Pancreas (tissue), 10 donors: ENCODE results near the gene CLUH. TPM values are rescaled to one million over a fixed set of nuclear protein-coding genes. Genes with fewer than 3 reads are reported as not detected.

Source experiments
- ATAC-seq, 4 donors: fragments of 200-7000 bp; cut with Tn5 transposase; one replicate each; pipeline versions ENCODE4 v1.8.0 to v1.9.1; 2020; ENCODE audit warnings: mild to moderate bottlenecking in 4 of 4, moderate library complexity in 4 of 4
- DNase-seq, 6 donors: peaks; one replicate each; pipeline ENCODE4 v3.0.0-alpha.2; 2020
- FAIRE-seq: peaks from 2 replicates; lab custom pipeline; 2012; peaks lifted over from hg19 to GRCh38; lab: Jason Lieb, UNC
- H3K27ac ChIP-seq, 4 donors: fragments of 200-600 bp; sonication (generic); 1 replicate in 3 of 4; 2 replicates in 1 of 4; pipeline versions ENCODE4 v1.5.0 to v1.8.0; 2020
- H3K27me3 ChIP-seq, 4 donors: fragments of 200-600 bp; one replicate each; pipeline ENCODE4 v1.8.0; 2021
- H3K36me3 ChIP-seq, 3 donors: fragments of 200-600 bp; sonication (generic) in 1 of 3; one replicate each; pipeline versions ENCODE4 v1.5.0 to v1.8.0; 2020 to 2021
- H3K4me1 ChIP-seq, 3 donors: fragments of 200-600 bp; one replicate each; pipeline ENCODE4 v1.8.0; 2021
- H3K4me3 ChIP-seq, 4 donors: fragments of 200-600 bp; sonication (generic) in 2 of 4; one replicate each; pipeline versions ENCODE4 v1.5.0 to v1.8.0; 2020 to 2021
- H3K9me3 ChIP-seq, 4 donors: fragments of 200-600 bp; one replicate each; pipeline ENCODE4 v1.8.0; 2021
- WGBS, 2 donors: extraction: QIAGEN DNeasy Blood & Tissue Kit; methylation state at CpG; one replicate each; pipeline ENCODE4 v1.1.7; 2013; 5-methylcytosine and 5-hydroxymethylcytosine counted together
- intact Hi-C, 3 donors: fragments of 100-400 bp; cut with DNase I; formaldehyde crosslinking; loops; one replicate each; pipeline versions ENCODE4 v1.11.1 to v1.14.2; 2022
- polyA plus RNA-seq, 2 donors: library from polyadenylated mRNA; stranded (reverse); fragments of 200-250 nt; gene quantifications; one replicate each; pipeline ENCODE4 v1.2.3, GENCODE V29; 2013
- total RNA-seq, 6 donors: library from RNA; stranded (reverse); fragmentation: NEBNext Ultra II Directional in 4 of 6; extraction: Animal tissue kit (Norgen Biotek cat#: 25700) in 4 of 6; gene quantifications; one replicate each; pipeline versions ENCODE4 v1.2.1 to v1.2.4, GENCODE V29; 2021 to 2023
- TF ChIP-seq, protein P1 (sequence below), 4 donors: fragments of 200-600 bp; sonication (generic) in 3 of 4; IDR thresholded peaks; one replicate each; pipeline versions ENCODE4 v1.5.0 to v1.8.0; 2021; ENCODE audit warnings: antibody characterized with exemption in 4 of 4
- donor health status: healthy with polysubstance abuse.
- donor health status: DM: no; HTN: no; CAD: no; lungs with moderate emphysema.
- donor health status: DM: no; HTN: no; CAD: no.
- donor health status: control.
- donor health status: control.
- donor health status: Bipolar disorder and iron deficiency.
- donor health status: DM: yes; HTN: yes; CAD: no.
- donor health status: DM: no; HTN: no; CAD: no.
- donor health status: DM: no; HTN: no; CAD: no.
- donor health status: DM: yes; HTN: yes; CAD: no.

CLUH gene
- total and polyA plus RNA-seq, 8 donors, result 47.7 to 201 (median 66.1) TPM

DNA sequence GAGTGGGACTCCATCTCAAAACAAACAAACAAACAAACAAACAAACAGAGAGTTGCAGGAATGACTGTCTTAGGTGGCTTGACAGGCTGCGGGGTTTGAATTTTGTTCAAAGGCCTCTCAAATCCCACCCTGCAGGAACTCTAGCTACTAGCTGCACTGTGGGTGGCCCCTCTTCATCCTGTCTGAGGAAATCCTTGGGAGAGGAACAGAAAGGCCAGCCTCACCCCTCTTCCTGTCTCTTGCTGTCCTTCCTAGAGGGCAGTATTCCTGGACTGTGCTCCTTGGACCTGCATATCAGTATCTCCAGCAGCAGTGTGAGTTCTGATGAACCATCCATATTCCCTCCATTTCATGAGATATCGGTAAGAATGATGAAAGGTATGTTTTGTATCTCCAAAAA is 39.9 kb upstream of the CLUH start:
- no peak for ATAC-seq
- Histone ChIP-seq H3K27me3 (no peaks in the 10 kb centered on the region), H3K9me3 (no peaks in the 10 kb centered on the region), H3K4me1 (no peaks in the 10 kb centered on the region), H3K4me3 (no peak overlapping the region), H3K27ac (no peak overlapping the region), H3K36me3 (no peaks in the 10 kb centered on the region)
- TF ChIP-seq, protein P1, sequence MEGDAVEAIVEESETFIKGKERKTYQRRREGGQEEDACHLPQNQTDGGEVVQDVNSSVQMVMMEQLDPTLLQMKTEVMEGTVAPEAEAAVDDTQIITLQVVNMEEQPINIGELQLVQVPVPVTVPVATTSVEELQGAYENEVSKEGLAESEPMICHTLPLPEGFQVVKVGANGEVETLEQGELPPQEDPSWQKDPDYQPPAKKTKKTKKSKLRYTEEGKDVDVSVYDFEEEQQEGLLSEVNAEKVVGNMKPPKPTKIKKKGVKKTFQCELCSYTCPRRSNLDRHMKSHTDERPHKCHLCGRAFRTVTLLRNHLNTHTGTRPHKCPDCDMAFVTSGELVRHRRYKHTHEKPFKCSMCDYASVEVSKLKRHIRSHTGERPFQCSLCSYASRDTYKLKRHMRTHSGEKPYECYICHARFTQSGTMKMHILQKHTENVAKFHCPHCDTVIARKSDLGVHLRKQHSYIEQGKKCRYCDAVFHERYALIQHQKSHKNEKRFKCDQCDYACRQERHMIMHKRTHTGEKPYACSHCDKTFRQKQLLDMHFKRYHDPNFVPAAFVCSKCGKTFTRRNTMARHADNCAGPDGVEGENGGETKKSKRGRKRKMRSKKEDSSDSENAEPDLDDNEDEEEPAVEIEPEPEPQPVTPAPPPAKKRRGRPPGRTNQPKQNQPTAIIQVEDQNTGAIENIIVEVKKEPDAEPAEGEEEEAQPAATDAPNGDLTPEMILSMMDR (IDR thresholded peaks at IDR 0.05), result no peak
- WGBS, 2 donors, result 72 to 75% methylated on average over 2 of the region's 2 CpGs
- no peak for DNase-seq
- FAIRE-seq, result no peak
- intact Hi-C loops, result no loop called here

DNA sequence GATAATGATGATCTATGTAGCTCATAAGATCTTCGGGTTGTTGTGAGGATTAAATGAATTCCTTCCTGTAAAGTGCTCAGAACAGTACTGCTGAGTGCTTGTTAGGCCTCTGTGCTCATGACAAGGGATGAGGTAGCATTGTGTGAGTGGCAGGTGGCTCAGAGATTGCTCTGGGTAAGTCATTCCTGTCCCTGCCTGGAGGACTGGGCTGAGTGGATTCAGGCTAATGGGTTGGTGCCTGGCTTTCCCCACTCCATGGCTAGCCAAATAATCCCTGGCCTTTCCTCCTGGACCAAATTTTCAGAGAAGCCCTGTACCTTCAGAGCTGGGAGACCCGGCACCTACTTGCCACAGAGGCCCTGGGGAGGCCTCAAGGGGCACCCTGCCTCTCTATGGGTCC is 39.2 kb upstream of the CLUH start:
- H3K27me3 ChIP-seq, result no peaks in the 10 kb centered on the region
- ATAC-seq (no peak), DNase-seq (no peak), FAIRE-seq (no peak)
- no peaks in the 10 kb centered on the region for H3K9me3 ChIP-seq
- H3K36me3 ChIP-seq, result no peaks in the 10 kb centered on the region
- no peak overlapping the region for H3K27ac ChIP-seq
- TF ChIP-seq, protein P1 (IDR thresholded peaks at IDR 0.05), result no peak
- WGBS, 2 donors, result 66 to 80% methylated on average over 2 of the region's 2 CpGs
- intact Hi-C loops, result no loop called here
- no peak overlapping the region for H3K4me3 ChIP-seq
- H3K4me1 ChIP-seq, result no peaks in the 10 kb centered on the region

DNA sequence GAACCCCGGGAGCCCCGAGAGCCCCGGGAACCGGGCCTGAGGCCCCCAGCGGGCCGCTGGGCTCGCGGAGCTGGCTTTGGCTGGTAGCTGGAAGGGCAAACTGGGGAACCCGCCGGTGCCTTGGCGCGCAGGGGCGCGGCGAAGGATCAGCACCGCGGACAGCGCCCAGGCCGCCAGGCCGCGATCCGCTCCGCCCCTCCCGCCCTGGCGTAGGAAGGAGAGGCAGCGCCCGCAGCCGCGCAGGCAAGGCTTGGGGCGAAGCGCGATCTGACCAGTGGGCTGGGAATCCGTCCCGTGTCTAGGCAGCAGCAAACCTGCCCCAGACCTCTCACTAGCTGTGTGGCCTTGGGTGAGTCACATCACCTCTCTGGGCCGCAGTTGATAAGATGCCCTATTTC is 38.2 kb upstream of the CLUH start:
- intact Hi-C loops, result no loop called here
- no peaks in the 10 kb centered on the region for H3K9me3 ChIP-seq
- peak overlapping the region in 2 of 4 donors; percentile 15 to 44 for H3K4me3 ChIP-seq
- WGBS, 2 donors, result 0 to 1% methylated on average over 22 to 35 of the region's 35 CpGs
- no peak for FAIRE-seq
- no peaks in the 10 kb centered on the region for H3K36me3 ChIP-seq
- no peaks in the 10 kb centered on the region for H3K27me3 ChIP-seq
- DNase-seq, result peak; percentile 65 to 92 (median 83)
- peak; percentile 98 to 100 (median 98) for ATAC-seq
- no peak overlapping the region for H3K27ac ChIP-seq
- TF ChIP-seq, protein P1 (IDR thresholded peaks at IDR 0.05), result no peak
- H3K4me1 ChIP-seq, result no peaks in the 10 kb centered on the region

- intact Hi-C loops, result no loop called here
- peak within 1 kb of the TSS in 2 of 4 donors; percentile 15 to 44 for H3K4me3 ChIP-seq
- no peak within 1 kb of the TSS for H3K27ac ChIP-seq
- H3K27me3 ChIP-seq, result no peaks in the 10 kb centered on the region
- no peak for FAIRE-seq
- TF ChIP-seq, protein P1 (IDR thresholded peaks at IDR 0.05), result no peak
- 3 to 4% methylated on average over 23 to 73 of the region's 76 CpGs for WGBS, 2 donors
- no peaks in the 10 kb centered on the region for H3K4me1 ChIP-seq
- no peaks in the 10 kb centered on the region for H3K36me3 ChIP-seq
- H3K9me3 ChIP-seq, result no peaks in the 10 kb centered on the region
- peak; percentile 8 to 66 (median 51) for ATAC-seq
- DNase-seq, result peak in 4 of 6 donors; percentile 10 to 69 (median 44)
Measured at GRCh38 chr17:2749058-2749783, 37.7 kb upstream of the CLUH start, which contains the start of gene CCDC92B. Gene CCDC92B (minus strand): TSS chr17:2749652. CDS start chr17:2735145, 14,507 bp downstream.
